Measurements from ENCODE around the gene ACTN2. TPM values are rescaled to one million over a fixed set of nuclear protein-coding genes. Genes with fewer than 3 reads are reported as not detected.
A peak's percentile ranks its signal among the peaks of the same experiment; 100 is the strongest.
"Not testable (repeated sequence)": the region's sequence is repeated elsewhere in the genome, so short reads cannot be mapped to it uniquely, and the experiment has no call there.

Gene ACTN2
- 178 and 220 TPM in 2 replicates for total RNA-seq
- polyA plus RNA-seq (2012): 213 TPM

GRCh38 chr1:236685917-236686814 is at the start of gene ACTN2:
TSS of gene ACTN2 (plus strand) at chr1:236686499. CDS start at chr1:236686674, 175 bp downstream.
- DNase-seq (ENCODE audit: low read depth): peak; percentile 51

GRCh38 chr1:236638945-236639344 is 47.4 kb upstream of the ACTN2 start:
- peak; percentile 37 for DNase-seq (ENCODE audit: low read depth)

- peak; percentile 82 for DNase-seq (ENCODE audit: low read depth)
Measured at GRCh38 chr1:236639686-236640085, 46.6 kb upstream of the ACTN2 start.

GRCh38 chr1:236642763-236643162 is 43.5 kb upstream of the ACTN2 start:
- no peak for DNase-seq (ENCODE audit: low read depth)

- DNase-seq (ENCODE audit: low read depth): no peak
Measured at GRCh38 chr1:236645016-236645680, 41.2 kb upstream of the ACTN2 start.

- DNase-seq (ENCODE audit: low read depth): no peak
Measured at GRCh38 chr1:236654511-236654910, 31.8 kb upstream of the ACTN2 start.

GRCh38 chr1:236654957-236655356 is 31.3 kb upstream of the ACTN2 start:
- DNase-seq (ENCODE audit: low read depth): peak; percentile 76

- peak; percentile 36 for DNase-seq (ENCODE audit: low read depth)
Measured at GRCh38 chr1:236657398-236657797, 28.9 kb upstream of the ACTN2 start.

- peak; percentile 89 for DNase-seq (ENCODE audit: low read depth)
Measured at GRCh38 chr1:236659792-236660587, 26.3 kb upstream of the ACTN2 start.

- no peak for DNase-seq (ENCODE audit: low read depth)
Measured at GRCh38 chr1:236663934-236664333, 22.4 kb upstream of the ACTN2 start.

GRCh38 chr1:236668909-236669308 is 17.4 kb upstream of the ACTN2 start:
- DNase-seq (ENCODE audit: low read depth): not testable (repeated sequence)

GRCh38 chr1:236670060-236670459 is 16.2 kb upstream of the ACTN2 start:
- DNase-seq (ENCODE audit: low read depth): no peak

GRCh38 chr1:236673289-236673919 is 12.9 kb upstream of the ACTN2 start:
- no peak for DNase-seq (ENCODE audit: low read depth)

GRCh38 chr1:236677641-236678235 is 8.6 kb upstream of the ACTN2 start:
- DNase-seq (ENCODE audit: low read depth): peak; percentile 50

- DNase-seq (ENCODE audit: low read depth): no peak
Measured at GRCh38 chr1:236681219-236681618, 5.1 kb upstream of the ACTN2 start.

GRCh38 chr1:236685205-236685916 is 938 bp upstream of the ACTN2 start:
- DNase-seq (ENCODE audit: low read depth): no peak

- no peak for DNase-seq (ENCODE audit: low read depth)
Measured at GRCh38 chr1:236686815-236687160, 489 bp downstream of the ACTN2 start.

GRCh38 chr1:236687273-236687672 is 974 bp downstream of the ACTN2 start:
- DNase-seq (ENCODE audit: low read depth): peak; percentile 75

GRCh38 chr1:236688705-236689104 is 2.4 kb downstream of the ACTN2 start:
- DNase-seq (ENCODE audit: low read depth): peak; percentile 97

Data from myocyte (in vitro differentiated cells).